SJCRH30 (cell line): Measurements from ENCODE around the gene TRIM74. TPM values are rescaled to one million over a fixed set of nuclear protein-coding genes. Genes with fewer than 3 reads are reported as not detected.
"Not testable (repeated sequence)": the region's sequence is repeated elsewhere in the genome, so short reads cannot be mapped to it uniquely, and the experiment has no call there.

Source experiments
- DNase-seq, 2 experiments: peaks; one replicate each; pipeline ENCODE4 v3.0.0-alpha.2; 2015 to 2020
- H3K27ac ChIP-seq: fragments of 250-450 bp; sonication (Bioruptor Pico); 2 replicates; pipeline ENCODE4 v1.5.1; 2020; ENCODE audit warnings: mild to moderate bottlenecking, moderate library complexity
- H3K27me3 ChIP-seq: fragments of 250-450 bp; sonication (Bioruptor Pico); 2 replicates; pipeline ENCODE4 v1.5.1; 2020; ENCODE audit warnings: mild to moderate bottlenecking, moderate library complexity
- H3K36me3 ChIP-seq: fragments of 250-450 bp; sonication (Bioruptor Pico); 2 replicates; pipeline ENCODE4 v1.5.1; 2020; ENCODE audit warnings: mild to moderate bottlenecking, moderate library complexity
- H3K4me1 ChIP-seq: fragments of 250-450 bp; sonication (Bioruptor Pico); 2 replicates; pipeline ENCODE4 v1.5.1; 2020; ENCODE audit warnings: mild to moderate bottlenecking, moderate library complexity
- H3K4me3 ChIP-seq: fragments of 250-450 bp; sonication (Bioruptor Pico); 2 replicates; pipeline ENCODE4 v1.5.1; 2020; ENCODE audit warnings: mild to moderate bottlenecking, moderate library complexity
- H3K9me3 ChIP-seq: fragments of 250-450 bp; sonication (Bioruptor Pico); replicated peaks from 2 replicates; pipeline ENCODE4 v1.5.1; 2020; ENCODE audit warnings: mild to moderate bottlenecking, moderate library complexity
- total RNA-seq: library from RNA; depleted of rRNA; stranded (reverse); fragments of >200 nt; shearing (Covaris generic); gene quantifications from 2 replicates; pipeline ENCODE4 v1.2.3, GENCODE V29; 2014

The TRIM74 gene
- total RNA-seq, 1 experiment from 2014 or later, result not detected

GRCh38 chr7:72966892-72967291 lies 2.4 kb downstream of the TRIM74 start:
- not testable (repeated sequence) for H3K4me1 ChIP-seq, H3K4me3 ChIP-seq, H3K27ac ChIP-seq, H3K36me3 ChIP-seq, H3K9me3 ChIP-seq, H3K27me3 ChIP-seq
- peak in 1 of 2 experiments; percentile 1 for DNase-seq

- not testable (repeated sequence) for H3K27ac ChIP-seq, DNase-seq, H3K9me3 ChIP-seq, H3K27me3 ChIP-seq, H3K4me3 ChIP-seq, H3K4me1 ChIP-seq, H3K36me3 ChIP-seq
Observed at GRCh38 chr7:72965186-72965975, 3.9 kb downstream of the TRIM74 start.

DNA sequence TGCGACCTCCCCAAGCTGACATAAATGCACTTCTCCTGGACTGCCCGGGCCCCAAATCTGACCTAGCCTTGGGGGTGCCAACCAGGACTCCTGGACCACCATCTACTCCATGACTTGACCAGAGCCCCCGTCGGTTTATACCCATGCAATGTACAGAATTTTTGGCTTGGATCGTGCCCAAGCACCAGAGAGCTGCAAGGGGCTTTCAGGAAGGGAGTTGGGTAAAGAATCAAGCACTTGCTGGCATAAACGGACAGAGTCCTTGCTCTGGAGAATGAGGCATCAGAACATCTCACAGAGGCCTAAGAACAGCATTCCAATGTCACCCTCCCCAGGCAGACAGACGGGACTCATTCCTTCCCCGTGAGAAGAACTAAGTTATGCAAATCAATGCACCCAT lies 6.2 kb downstream of the TRIM74 start:
- H3K4me1 ChIP-seq, H3K9me3 ChIP-seq, H3K27ac ChIP-seq, DNase-seq, H3K36me3 ChIP-seq, H3K4me3 ChIP-seq, H3K27me3 ChIP-seq: not testable (repeated sequence)

GRCh38 chr7:72961346-72961650 lies 8.0 kb downstream of the TRIM74 start:
- not testable (repeated sequence) for H3K4me1 ChIP-seq, H3K4me3 ChIP-seq, H3K27me3 ChIP-seq, DNase-seq, H3K9me3 ChIP-seq, H3K36me3 ChIP-seq, H3K27ac ChIP-seq

DNA sequence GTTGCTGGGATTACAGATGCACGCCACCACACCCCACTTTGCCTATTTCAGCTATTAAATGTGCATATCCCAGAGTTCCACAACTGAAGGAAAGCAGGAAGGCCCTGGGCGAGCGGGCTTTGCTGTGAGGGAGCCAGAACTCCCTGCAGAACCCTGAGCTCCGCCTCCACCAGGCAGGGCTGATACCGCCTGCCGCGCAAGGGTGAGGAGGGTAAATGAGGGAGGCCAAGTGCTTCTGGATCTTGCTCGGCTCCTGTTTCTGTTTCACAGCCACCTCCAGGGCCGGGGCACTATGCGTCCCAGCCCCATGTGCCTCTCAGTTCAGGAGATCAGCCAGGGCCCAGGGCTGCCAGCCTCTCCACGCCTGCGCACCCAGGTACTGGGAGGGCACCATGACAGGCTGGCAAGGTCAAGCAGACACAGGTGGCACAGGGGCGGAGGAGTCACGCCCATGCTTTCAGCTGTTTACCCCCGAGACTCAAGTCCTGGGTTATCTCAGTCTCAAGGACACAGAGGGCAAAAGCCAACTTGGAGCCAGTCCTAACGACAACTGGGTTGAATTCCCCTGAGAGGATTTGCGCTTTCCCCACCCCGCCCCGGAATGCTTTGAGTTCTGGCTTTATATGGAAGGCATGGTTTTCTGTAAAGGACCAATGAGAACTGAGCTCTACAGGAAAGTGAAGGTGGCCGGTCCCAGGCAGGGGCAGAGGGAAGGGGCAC lies 8.5 kb downstream of the TRIM74 start:
- not testable (repeated sequence) for H3K27ac ChIP-seq, H3K36me3 ChIP-seq, H3K27me3 ChIP-seq, DNase-seq, H3K4me1 ChIP-seq, H3K4me3 ChIP-seq, H3K9me3 ChIP-seq

- H3K9me3 ChIP-seq, H3K4me3 ChIP-seq, DNase-seq, H3K27me3 ChIP-seq, H3K4me1 ChIP-seq, H3K36me3 ChIP-seq, H3K27ac ChIP-seq: not testable (repeated sequence)
Observed at GRCh38 chr7:72960029-72960428, 9.2 kb downstream of the TRIM74 start.

GRCh38 chr7:72954563-72955198 lies 14.6 kb downstream of the TRIM74 start:
- peak overlapping the region; percentile 41 for H3K4me3 ChIP-seq
- DNase-seq, H3K27ac ChIP-seq, H3K9me3 ChIP-seq, H3K4me1 ChIP-seq, H3K36me3 ChIP-seq, H3K27me3 ChIP-seq: not testable (repeated sequence)

DNA sequence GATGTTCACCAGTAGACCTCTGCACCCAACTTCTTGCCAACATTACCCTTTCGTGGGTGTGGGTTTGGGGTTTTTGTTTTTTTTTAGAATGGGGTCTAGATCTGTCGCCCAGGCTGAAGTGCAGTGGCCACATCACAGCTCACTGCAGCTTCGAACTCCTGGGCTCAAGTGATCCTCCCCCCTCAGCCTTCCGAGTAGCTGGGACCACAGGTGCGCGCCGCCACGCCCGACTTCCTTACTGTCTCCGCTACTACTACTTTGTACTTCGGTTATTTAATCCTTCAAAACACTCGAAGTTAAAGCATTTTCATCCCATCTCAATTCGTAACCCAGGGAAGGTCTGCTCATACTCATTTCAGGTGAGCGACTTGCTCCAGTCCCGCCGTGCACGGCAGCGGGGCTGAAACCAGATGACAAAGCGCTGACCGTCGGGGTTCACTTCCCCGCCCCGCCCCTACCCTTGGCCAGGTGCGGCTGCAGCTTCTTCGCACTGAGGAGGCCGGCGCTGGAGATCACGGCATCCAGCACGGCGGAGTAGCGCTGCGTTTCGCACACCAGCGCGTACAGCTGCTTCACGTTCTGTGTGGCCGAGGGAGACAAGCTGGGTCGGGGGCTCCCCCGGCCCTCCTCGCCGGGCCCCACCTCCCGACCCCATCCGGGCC lies 15.2 kb downstream of the TRIM74 start:
- H3K27ac ChIP-seq, H3K27me3 ChIP-seq, H3K36me3 ChIP-seq, H3K9me3 ChIP-seq, H3K4me3 ChIP-seq, DNase-seq, H3K4me1 ChIP-seq: not testable (repeated sequence)

- DNase-seq, H3K9me3 ChIP-seq, H3K4me3 ChIP-seq, H3K4me1 ChIP-seq, H3K27ac ChIP-seq, H3K27me3 ChIP-seq, H3K36me3 ChIP-seq: not testable (repeated sequence)
Observed at GRCh38 chr7:72950432-72950831, 18.8 kb downstream of the TRIM74 start.

DNA sequence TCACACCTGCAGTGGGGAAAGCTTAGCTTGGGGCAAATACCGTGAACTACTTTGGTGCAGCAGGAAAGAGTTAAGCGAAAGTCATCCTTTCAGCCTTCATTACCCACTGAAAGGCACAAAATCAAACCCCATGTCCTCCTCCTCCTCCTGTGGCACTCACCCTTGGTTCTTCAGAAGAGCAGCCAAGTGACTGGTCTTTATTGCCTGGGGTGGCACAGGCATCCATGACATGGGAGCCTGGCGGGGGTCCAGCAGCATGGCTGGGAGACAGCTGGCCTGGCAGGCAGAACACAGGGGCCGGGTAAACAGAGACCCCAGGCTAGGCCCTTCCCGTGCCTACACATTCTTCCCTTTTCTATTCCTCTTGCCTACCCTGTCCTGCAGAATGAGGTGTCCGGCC lies 19.6 kb downstream of the TRIM74 start:
- H3K4me3 ChIP-seq, H3K4me1 ChIP-seq, H3K36me3 ChIP-seq, H3K9me3 ChIP-seq, H3K27me3 ChIP-seq, H3K27ac ChIP-seq: not testable (repeated sequence)
- peak; percentile 39 to 43 for DNase-seq

DNA sequence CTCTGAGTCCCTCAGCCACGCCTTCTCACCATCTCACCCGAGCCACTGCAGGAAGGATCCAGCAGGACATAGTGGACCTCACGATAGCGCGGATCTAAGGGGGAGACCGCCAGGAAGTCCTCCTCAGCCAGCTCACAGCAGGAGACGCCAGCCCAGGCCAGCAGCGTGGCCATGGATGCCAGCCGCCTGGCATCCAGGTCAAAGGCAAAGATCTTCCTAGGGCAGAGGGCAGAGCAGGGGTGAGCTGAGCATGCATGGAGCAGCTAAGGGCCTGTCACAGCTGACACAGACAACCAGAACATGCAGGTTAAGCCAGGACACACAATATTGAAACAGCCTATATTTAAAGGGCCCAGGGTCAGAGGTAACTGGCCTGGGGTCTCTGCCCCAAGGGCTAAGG lies 20.0 kb downstream of the TRIM74 start:
- H3K4me3 ChIP-seq, H3K9me3 ChIP-seq, H3K4me1 ChIP-seq, H3K36me3 ChIP-seq, DNase-seq, H3K27ac ChIP-seq, H3K27me3 ChIP-seq: not testable (repeated sequence)

DNA sequence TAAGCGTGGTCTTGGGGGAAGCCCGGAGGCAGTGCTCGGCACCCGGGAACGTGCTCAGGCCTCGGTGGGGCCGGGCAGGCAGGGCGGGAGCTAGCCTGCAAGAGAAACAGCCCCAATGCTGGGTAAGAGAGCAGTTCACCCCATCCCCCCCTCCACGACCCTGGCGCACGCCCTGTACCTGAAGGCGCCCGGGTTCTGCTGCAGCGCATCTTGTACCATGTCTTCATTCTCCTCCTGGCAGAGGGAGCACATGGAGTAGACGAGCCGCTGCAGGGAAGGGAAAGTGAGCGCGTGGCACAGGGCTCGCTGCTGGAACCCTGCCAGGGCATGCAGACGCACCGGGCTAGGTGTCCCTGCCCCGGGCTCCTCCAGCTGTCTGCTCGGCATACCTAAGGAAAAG lies 20.6 kb downstream of the TRIM74 start:
- DNase-seq, H3K9me3 ChIP-seq, H3K27ac ChIP-seq, H3K4me3 ChIP-seq, H3K4me1 ChIP-seq, H3K27me3 ChIP-seq, H3K36me3 ChIP-seq: not testable (repeated sequence)

DNA sequence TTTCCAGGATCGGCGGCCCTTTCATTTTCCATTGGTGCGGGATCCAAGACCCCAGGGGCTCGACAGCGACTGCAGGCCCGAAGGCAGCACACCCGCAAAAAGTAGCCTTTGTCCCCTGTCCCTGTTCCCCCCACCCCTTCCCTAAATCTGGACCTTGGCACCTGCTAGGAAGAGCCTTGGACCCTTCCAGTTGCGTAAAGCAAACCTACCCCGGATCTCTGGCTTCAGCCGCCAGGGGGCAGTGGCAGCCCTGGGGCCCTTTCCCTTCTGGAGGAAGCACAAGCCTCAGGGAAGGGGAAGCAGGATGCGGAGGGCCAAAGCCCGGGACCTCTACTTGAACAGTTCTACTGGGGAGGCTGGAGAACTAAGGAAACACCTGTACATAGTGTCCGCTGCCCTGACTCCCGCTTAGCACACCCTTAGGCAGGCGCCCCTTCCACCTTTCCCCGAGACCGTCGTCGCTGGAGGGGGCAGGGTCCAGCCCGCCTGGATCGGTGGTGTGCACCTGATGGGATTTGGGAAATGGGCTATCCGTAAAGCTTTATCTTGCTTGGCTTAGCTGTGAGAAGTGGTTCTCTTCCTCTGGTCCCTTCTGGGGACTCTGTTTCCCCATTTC lies 23.0 kb downstream of the TRIM74 start:
- DNase-seq, result not testable (repeated sequence)

GRCh38 chr7:72945597-72945996 lies 23.7 kb downstream of the TRIM74 start:
- H3K4me3 ChIP-seq, H3K27me3 ChIP-seq, H3K4me1 ChIP-seq, DNase-seq, H3K27ac ChIP-seq, H3K36me3 ChIP-seq, H3K9me3 ChIP-seq: not testable (repeated sequence)

More for the DNA sequence above, 23.0 kb downstream of the TRIM74 start:
- H3K36me3 ChIP-seq, H3K27ac ChIP-seq, H3K4me1 ChIP-seq, H3K9me3 ChIP-seq, H3K27me3 ChIP-seq, H3K4me3 ChIP-seq: not testable (repeated sequence)

GRCh38 chr7:72944937-72945336 lies 24.3 kb downstream of the TRIM74 start:
- H3K27ac ChIP-seq, H3K27me3 ChIP-seq, DNase-seq, H3K4me3 ChIP-seq, H3K9me3 ChIP-seq, H3K4me1 ChIP-seq, H3K36me3 ChIP-seq: not testable (repeated sequence)
